ENCODE data around the gene SLC22A13. TPM values are rescaled to one million over a fixed set of nuclear protein-coding genes. Genes with fewer than 3 reads are reported as not detected.

Gene SLC22A13
- total and polyA plus RNA-seq, 9 of the 15 experiments (the other 6 are each of a cell fraction or from before 2014, with no cell fraction given), result 0.09 to 0.49 (median 0.17) TPM; not detected in 3

DNA sequence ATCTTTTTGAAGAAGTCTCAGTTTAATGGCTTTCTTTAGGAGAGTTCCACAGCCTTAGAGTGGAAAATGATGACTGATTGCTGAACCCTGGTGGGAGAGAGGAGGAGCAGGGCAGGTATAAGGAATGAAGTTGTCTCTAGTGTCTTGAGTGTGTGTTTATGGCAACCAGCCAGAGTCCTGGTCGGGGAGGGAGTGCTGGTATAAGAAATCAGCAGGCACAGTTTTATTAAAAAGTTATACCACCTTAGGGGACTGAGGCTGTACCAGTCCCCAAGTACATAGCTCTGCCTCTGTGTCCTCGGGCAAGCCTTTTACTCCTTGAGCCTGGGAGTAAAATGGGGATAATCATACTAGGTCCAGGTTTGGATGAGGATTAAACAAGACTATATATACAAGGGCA, 46.3 kb downstream of the SLC22A13 start:
- ChIA-PET POLR2A (interaction anchor here (1.1 kb wide), 1 partner anchor 23 kb away, joined by 5 read pairs; no protein-coding TSS in a partner anchor), CTCF (ENCODE audit: low intra/inter-chr PET ratio) (no interaction called here)
- FAIRE-seq (no peak), ATAC-seq (no peak), DNase-seq (ENCODE audit: extremely low read depth in 1 of 4, low spot score in 3 of 4) (no peak)
- no peak overlapping the region for H3K27ac ChIP-seq (ENCODE audit: extremely low read depth, low read depth, low read length)
- no peaks in the 10 kb centered on the region for H3K9me1 ChIP-seq (ENCODE audit: control insufficient read depth, insufficient read depth, low read length)
- TF ChIP-seq MBD1 (CRISPR knock-in tag; IDR thresholded peaks at IDR 0.05), result no peak
- TF ChIP-seq XRCC4 (IDR thresholded peaks at IDR 0.05; ENCODE audit: extremely low read depth, insufficient read depth, insufficient read length), result no peak
- TF ChIP-seq ZNF239 (CRISPR knock-in tag; IDR thresholded peaks at IDR 0.05), result no peak
- no peak for TF ChIP-seq RBBP5 (IDR thresholded peaks at IDR 0.05; ENCODE audit: borderline replicate concordance, insufficient read depth, low read length, poor library complexity, severe bottlenecking)
- TF ChIP-seq L3MBTL2 (IDR thresholded peaks at IDR 0.05), result no peak
- TF ChIP-seq ZEB2 (IDR thresholded peaks at IDR 0.05), result no peak
- no peak for TF ChIP-seq SREBF2 (CRISPR knock-in tag; IDR thresholded peaks at IDR 0.05)
- TF ChIP-seq NEUROD1 (IDR thresholded peaks at IDR 0.05; ENCODE audit: borderline replicate concordance, low read depth, low read length, partially characterized antibody), result no peak
- TF ChIP-seq ZNF253 (CRISPR knock-in tag; conservative IDR thresholded peaks at IDR 0.05), result no peak
- no peak for TF ChIP-seq CREBBP (IDR thresholded peaks at IDR 0.05; ENCODE audit: low read depth, low read length)
- TF ChIP-seq NONO (IDR thresholded peaks at IDR 0.05; ENCODE audit: low read depth in 2 of 2, low read length in 1 of 2), result no peak
- TF ChIP-seq, protein P1, sequence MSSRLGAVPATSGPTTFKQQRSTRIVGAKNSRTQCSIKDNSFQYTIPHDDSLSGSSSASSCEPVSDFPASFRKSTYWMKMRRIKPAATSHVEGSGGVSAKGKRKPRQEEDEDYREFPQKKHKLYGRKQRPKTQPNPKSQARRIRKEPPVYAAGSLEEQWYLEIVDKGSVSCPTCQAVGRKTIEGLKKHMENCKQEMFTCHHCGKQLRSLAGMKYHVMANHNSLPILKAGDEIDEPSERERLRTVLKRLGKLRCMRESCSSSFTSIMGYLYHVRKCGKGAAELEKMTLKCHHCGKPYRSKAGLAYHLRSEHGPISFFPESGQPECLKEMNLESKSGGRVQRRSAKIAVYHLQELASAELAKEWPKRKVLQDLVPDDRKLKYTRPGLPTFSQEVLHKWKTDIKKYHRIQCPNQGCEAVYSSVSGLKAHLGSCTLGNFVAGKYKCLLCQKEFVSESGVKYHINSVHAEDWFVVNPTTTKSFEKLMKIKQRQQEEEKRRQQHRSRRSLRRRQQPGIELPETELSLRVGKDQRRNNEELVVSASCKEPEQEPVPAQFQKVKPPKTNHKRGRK (tag; IDR thresholded peaks at IDR 0.05), result no peak
- TF ChIP-seq ZFP1 (CRISPR knock-in tag; IDR thresholded peaks at IDR 0.05), result no peak
- no peak for TF ChIP-seq ZNF184 (CRISPR knock-in tag; IDR thresholded peaks at IDR 0.05)
- no peak for TF ChIP-seq CREM (IDR thresholded peaks at IDR 0.05; ENCODE audit: low read depth)
- H4K20me1 ChIP-seq (replicated peaks; ENCODE audit: control insufficient read depth, insufficient read depth, low read length), result no peaks in the 10 kb centered on the region
- H3K4me2 ChIP-seq (ENCODE audit: insufficient read depth, low read length), result no peak overlapping the region
- H3K4me1 ChIP-seq (replicated peaks in 1 of 2; ENCODE audit: control insufficient read depth in 2 of 2, insufficient read depth in 2 of 2, low read length in 2 of 2), result peaks cover 0 to 12% of the 10 kb centered on the region in 2 experiments; a peak in 2 of 5 replicates
- peaks cover 28 to 88% of the 10 kb centered on the region in 2 experiments for H3K27me3 ChIP-seq (ENCODE audit: control insufficient read depth in 2 of 2, insufficient read depth in 2 of 2, low read length in 2 of 2)
- 0% methylated on average over 2 of the region's 2 CpGs for WGBS (ENCODE audit: insufficient coverage, low coverage, missing lambda C conversion rate)
- no peak overlapping the region for H2AFZ ChIP-seq (ENCODE audit: low read depth, low read length)
- no peak overlapping the region for H3K9ac ChIP-seq (ENCODE audit: insufficient read depth in 1 of 2, low read depth in 2 of 2, low read length in 2 of 2)
- no peaks in the 10 kb centered on the region for H3K9me3 ChIP-seq (replicated peaks; ENCODE audit: control insufficient read depth, insufficient read depth, low read depth, low read length)
- intact Hi-C loops (cut with micrococcal nuclease), result no loop called here
- no peaks in the 10 kb centered on the region for H3K36me3 ChIP-seq (ENCODE audit: control insufficient read depth, insufficient read depth, low read length)
- in situ Hi-C loops (cut with MboI), result no loop called here
- H3K79me2 ChIP-seq (ENCODE audit: control insufficient read depth, insufficient read depth, low read length), result no peaks in the 10 kb centered on the region
- H3K4me3 ChIP-seq, result no peak overlapping the region
- no TSS peak for BruUV-seq (replicated peaks)

All from K562 (cell line).